Kidney epithelial cell (primary cell): ENCODE data around the gene CDH13. TPM values are rescaled to one million over a fixed set of nuclear protein-coding genes. Genes with fewer than 3 reads are reported as not detected.

ENCODE experiments used
- DNase-seq: peaks from one replicate; pipeline ENCODE4 v3.0.0-alpha.2; 2010; ENCODE audit warnings: low read depth
- H3K27me3 ChIP-seq: 2 replicates; pipeline ENCODE4 v1.6.0; 2011; ENCODE audit warnings: low read length; ENCODE audit not compliant: control insufficient read depth, insufficient read depth
- H3K36me3 ChIP-seq: 2 replicates; pipeline ENCODE4 v1.5.1; 2011; ENCODE audit warnings: low read length; ENCODE audit not compliant: control insufficient read depth, insufficient read depth
- H3K4me3 ChIP-seq: 2 replicates; pipeline ENCODE4 v1.5.1; 2011; ENCODE audit warnings: low read depth, mild to moderate bottlenecking, control low read depth, low read length
- CTCF ChIP-seq: IDR thresholded peaks from 2 replicates; pipeline ENCODE4 v1.5.1; 2011; ENCODE audit warnings: mild to moderate bottlenecking, moderate library complexity, low read length, control low read depth, inconsistent platforms; ENCODE audit not compliant: insufficient read depth, poor library complexity, severe bottlenecking
- total RNA-seq: library from RNA; depleted of rRNA; stranded (reverse); fragments of >200 nt; gene quantifications from 2 replicates; pipeline ENCODE4 v1.2.3, GENCODE V29; 2015

Gene CDH13
- total RNA-seq, 1 donor from 2014 or later, result 32.8 TPM

DNA sequence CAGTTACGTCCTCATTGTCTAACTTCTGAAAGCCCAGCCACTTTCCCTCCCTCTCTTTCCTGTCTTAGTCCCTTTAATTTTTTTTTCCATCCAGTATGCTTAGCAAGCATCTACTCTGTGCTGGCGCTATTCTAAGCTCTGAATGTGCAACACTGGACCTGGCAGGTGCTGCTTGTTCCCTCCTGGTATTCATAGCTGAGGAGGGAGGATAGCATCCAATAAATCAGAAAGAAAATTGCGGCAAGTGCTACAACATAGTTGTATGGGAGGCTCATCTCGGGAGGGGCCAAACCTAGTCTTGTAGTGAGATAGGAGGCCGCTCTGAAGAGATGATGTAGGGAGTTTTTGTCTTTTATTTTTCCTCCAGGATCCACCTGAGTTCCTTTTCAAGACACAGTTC, 723.7 kb downstream of the CDH13 start:
- TF ChIP-seq CTCF, result no peak
- Histone ChIP-seq H3K27me3 (no peaks in the 10 kb centered on the region), H3K4me3 (no peak overlapping the region), H3K36me3 (no peaks in the 10 kb centered on the region)
- no peak for DNase-seq

- no peak for DNase-seq
- H3K4me3 ChIP-seq, result no peak overlapping the region
- no peaks in the 10 kb centered on the region for H3K36me3 ChIP-seq
- H3K27me3 ChIP-seq, result no peaks in the 10 kb centered on the region
- no peak for TF ChIP-seq CTCF
Measured at GRCh38 chr16:83351846-83352245, 725.1 kb downstream of the CDH13 start.

GRCh38 chr16:83353241-83353640, 726.5 kb downstream of the CDH13 start:
- DNase-seq, result no peak
- H3K4me3 ChIP-seq, result no peak overlapping the region
- H3K36me3 ChIP-seq, result no peaks in the 10 kb centered on the region
- no peak for TF ChIP-seq CTCF
- H3K27me3 ChIP-seq, result no peaks in the 10 kb centered on the region

- Histone ChIP-seq H3K27me3 (no peaks in the 10 kb centered on the region), H3K4me3 (no peak overlapping the region), H3K36me3 (no peaks in the 10 kb centered on the region)
- no peak for DNase-seq
- TF ChIP-seq CTCF, result no peak
Measured at GRCh38 chr16:83354015-83354414, 727.2 kb downstream of the CDH13 start.

- Histone ChIP-seq H3K27me3 (no peaks in the 10 kb centered on the region), H3K4me3 (no peak overlapping the region), H3K36me3 (no peaks in the 10 kb centered on the region)
- no peak for DNase-seq
- TF ChIP-seq CTCF, result no peak
Measured at GRCh38 chr16:83355570-83356218, 728.9 kb downstream of the CDH13 start.

- peak; percentile 38 for DNase-seq
- peak; percentile 77 for TF ChIP-seq CTCF
Measured at GRCh38 chr16:83356266-83356665, 729.5 kb downstream of the CDH13 start.

More at GRCh38 chr16:83356266-83356665, 729.5 kb downstream of the CDH13 start:
- Histone ChIP-seq H3K27me3 (no peaks in the 10 kb centered on the region), H3K4me3 (no peak overlapping the region), H3K36me3 (no peaks in the 10 kb centered on the region)
